HepG2 (cell line): ENCODE results near the gene PPFIA4. TPM values are rescaled to one million over a fixed set of nuclear protein-coding genes. Genes with fewer than 3 reads are reported as not detected.

ENCODE experiments used
- ATAC-seq: fragments of 200-7000 bp; cut with Tn5 transposase; 3 replicates; pipeline ENCODE4 v1.9.1; 2020; ENCODE audit warnings: mild to moderate bottlenecking, moderate library complexity
- BruUV-seq: library from RNA; stranded (reverse); fragments of 400-500 nt; replicated peaks from 2 replicates; lab custom pipeline; 2021; lab: Mats Ljungman, UMichigan
- CTCF ChIA-PET: fragments of 300-600 bp; formaldehyde crosslinking; extraction: SDS; loops from one replicate; lab custom pipeline; 2021; ENCODE audit warnings: low total read pairs, inconsistent platforms, low intra/inter-chr PET ratio; lab: Yijun Ruan, JAX
- POLR2A ChIA-PET: fragments of 350-600 bp; sonication (Branson Sonifier 250); formaldehyde crosslinking; loops from one replicate; lab custom pipeline; 2020; ENCODE audit warnings: antibody characterized with exemption, inconsistent platforms; lab: Yijun Ruan, JAX
- DNase-seq: peaks from one replicate; pipeline ENCODE4 v3.0.0-alpha.2; 2015; ENCODE audit warnings: low spot score
- FAIRE-seq: peaks from 3 replicates; lab custom pipeline; 2011; peaks lifted over from hg19 to GRCh38; lab: Jason Lieb, UNC
- H2AFZ ChIP-seq: one replicate; pipeline ENCODE4 v1.6.1; 2011; ENCODE audit warnings: low read length, inconsistent platforms
- H3K27ac ChIP-seq: fragments of 300-600 bp; 3 replicates; pipeline ENCODE4 v1.8.0; 2011; ENCODE audit warnings: mixed run types, mild to moderate bottlenecking, mixed read lengths, low read length, inconsistent platforms; ENCODE audit not compliant: insufficient read depth; ENCODE audit errors: extremely low read length
- H3K27me3 ChIP-seq, 2 experiments: fragments of 200-600 bp in 1 of 2; 2 replicates in 1 of 2; 3 replicates in 1 of 2; pipeline versions ENCODE4 v1.6.0 to v1.8.0; 2011; ENCODE audit warnings: low read length in 2 of 2, mild to moderate bottlenecking in 2 of 2, moderate library complexity in 2 of 2, inconsistent platforms in 1 of 2; ENCODE audit not compliant: insufficient read depth in 2 of 2, control insufficient read depth in 1 of 2
- H3K36me3 ChIP-seq, 2 experiments: fragments of 200-600 bp in 1 of 2; replicated peaks in 1 of 2; 2 replicates in 1 of 2; 3 replicates in 1 of 2; pipeline versions ENCODE4 v1.5.1 to v1.8.0; 2011; ENCODE audit warnings: low read length in 2 of 2, inconsistent platforms in 1 of 2; ENCODE audit not compliant: insufficient read depth in 2 of 2, control insufficient read depth in 1 of 2
- H3K4me1 ChIP-seq: 2 replicates; pipeline ENCODE4 v1.5.1; 2012; ENCODE audit warnings: low read length, inconsistent platforms; ENCODE audit not compliant: insufficient read depth
- H3K4me2 ChIP-seq: 2 replicates; pipeline ENCODE4 v1.6.0; 2011; ENCODE audit warnings: low read depth, low read length, inconsistent platforms
- H3K4me3 ChIP-seq, 3 experiments: fragments of 200-600 bp in 1 of 3; sonication (generic), shearing (Covaris generic) in 1 of 3; replicated peaks in 1 of 3; 2 replicates each; pipeline ENCODE4 v1.5.1; 2011 to 2016; ENCODE audit warnings: low read length in 3 of 3, inconsistent platforms in 2 of 3, low read depth in 2 of 3, mild to moderate bottlenecking in 2 of 3, control low read depth in 1 of 3, mixed read lengths in 1 of 3; ENCODE audit not compliant: insufficient read depth in 1 of 3
- H3K79me2 ChIP-seq: one replicate; pipeline ENCODE4 v1.6.1; 2011; ENCODE audit warnings: low read length, inconsistent platforms; ENCODE audit not compliant: insufficient read depth
- H3K9ac ChIP-seq: 2 replicates; pipeline ENCODE4 v1.6.0; 2011; ENCODE audit warnings: mild to moderate bottlenecking, low read depth, low read length, inconsistent platforms; ENCODE audit not compliant: insufficient read depth
- H3K9me3 ChIP-seq: 2 replicates; pipeline ENCODE4 v1.5.1; 2012; ENCODE audit warnings: mild to moderate bottlenecking, low read length
- H4K20me1 ChIP-seq: 2 replicates; pipeline ENCODE4 v1.6.0; 2011; ENCODE audit warnings: inconsistent platforms, mild to moderate bottlenecking, low read length, moderate library complexity; ENCODE audit not compliant: insufficient read depth
- ASH2L ChIP-seq: fragments of 300-600, 200-600 bp; sonication (generic); IDR thresholded peaks from 2 replicates; pipeline ENCODE4 v1.7.0; 2017; ENCODE audit warnings: low read depth, mild to moderate bottlenecking, moderate library complexity, mixed read lengths, low read length; ENCODE audit not compliant: insufficient read length
- CENPX ChIP-seq: sonication (generic); formaldehyde crosslinking; IDR thresholded peaks from 2 replicates; pipeline ENCODE4 v1.9.0; 2021; ENCODE audit warnings: mild to moderate bottlenecking, missing genetic modification reagents, moderate library complexity
- FOXM1 ChIP-seq: sonication (generic); formaldehyde crosslinking; IDR thresholded peaks from 2 replicates; pipeline ENCODE4 v1.5.0; 2020; ENCODE audit warnings: missing genetic modification reagents
- HIVEP1 ChIP-seq: sonication (generic); formaldehyde crosslinking; IDR thresholded peaks from 2 replicates; pipeline ENCODE4 v1.4.0; 2020; ENCODE audit warnings: mild to moderate bottlenecking, missing genetic modification reagents
- NCOA1 ChIP-seq: sonication (generic); formaldehyde crosslinking; IDR thresholded peaks from 2 replicates; pipeline ENCODE4 v1.9.0; 2021; ENCODE audit warnings: missing genetic modification reagents
- TOPORS ChIP-seq: sonication (generic); formaldehyde crosslinking; IDR thresholded peaks from 2 replicates; pipeline ENCODE4 v1.8.0; 2023; ENCODE audit warnings: mild to moderate bottlenecking, missing genetic modification reagents
- WGBS: methylation state at CpG from one replicate; pipeline ENCODE4 v1.1.6; 2017; ENCODE audit warnings: low lambda C conversion rate; 5-methylcytosine and 5-hydroxymethylcytosine counted together
- in situ Hi-C: cut with HindIII; loops from 2 replicates; pipeline ENCODE4 v1.10.0; 2017; ENCODE audit warnings: low pct_unique_long_range_greater_than_20kb; ENCODE audit not compliant: extremely low pct_ligation_motif_present
- intact Hi-C: fragments of 100-400 bp; cut with micrococcal nuclease; formaldehyde crosslinking; loops from one replicate; pipeline ENCODE4 v1.10.0; 2022; ENCODE audit not compliant: unreplicated experiment
- polyA plus RNA-seq, 8 experiments: library from polyadenylated mRNA; depleted of rRNA in 3 of 8; stranded (reverse) in 7 of 8; unstranded in 1 of 8; fragments of >200 nt; fragmentation: Illumina TruSeq in 4 of 8; extraction: Trizol in 4 of 8; gene quantifications; 2 replicates each; pipeline versions ENCODE4 v1.2.1 to v1.2.3, GENCODE V29; 2011 to 2016; ENCODE audit warnings: low read depth in 4 of 8, missing spikeins in 1 of 8, mixed read lengths in 1 of 8; ENCODE audit not compliant: insufficient read depth in 1 of 8
- total RNA-seq, 5 experiments: library from RNA; depleted of rRNA; stranded (reverse); fragments of >200 nt; fragmentation: Illumina TruSeq; extraction: Trizol; gene quantifications; 2 replicates each; pipeline ENCODE4 v1.2.3, GENCODE V29; 2016; ENCODE audit warnings: low read depth in 1 of 5
- TF ChIP-seq, protein P1 (sequence below): sonication (generic); formaldehyde crosslinking; conservative IDR thresholded peaks from 2 replicates; pipeline ENCODE4 v1.4.0; 2020; ENCODE audit warnings: missing genetic modification reagents
- TF ChIP-seq, protein P2 (sequence below): sonication (generic); formaldehyde crosslinking; IDR thresholded peaks from 2 replicates; pipeline ENCODE4 v1.5.1; 2020; ENCODE audit warnings: missing genetic modification reagents, mild to moderate bottlenecking, borderline replicate concordance

Gene PPFIA4
- total and polyA plus RNA-seq, 2 of the 13 experiments (the other 11 are each of a cell fraction or from before 2014, with no cell fraction given) = 6.4 TPM; not detected in 1

DNA sequence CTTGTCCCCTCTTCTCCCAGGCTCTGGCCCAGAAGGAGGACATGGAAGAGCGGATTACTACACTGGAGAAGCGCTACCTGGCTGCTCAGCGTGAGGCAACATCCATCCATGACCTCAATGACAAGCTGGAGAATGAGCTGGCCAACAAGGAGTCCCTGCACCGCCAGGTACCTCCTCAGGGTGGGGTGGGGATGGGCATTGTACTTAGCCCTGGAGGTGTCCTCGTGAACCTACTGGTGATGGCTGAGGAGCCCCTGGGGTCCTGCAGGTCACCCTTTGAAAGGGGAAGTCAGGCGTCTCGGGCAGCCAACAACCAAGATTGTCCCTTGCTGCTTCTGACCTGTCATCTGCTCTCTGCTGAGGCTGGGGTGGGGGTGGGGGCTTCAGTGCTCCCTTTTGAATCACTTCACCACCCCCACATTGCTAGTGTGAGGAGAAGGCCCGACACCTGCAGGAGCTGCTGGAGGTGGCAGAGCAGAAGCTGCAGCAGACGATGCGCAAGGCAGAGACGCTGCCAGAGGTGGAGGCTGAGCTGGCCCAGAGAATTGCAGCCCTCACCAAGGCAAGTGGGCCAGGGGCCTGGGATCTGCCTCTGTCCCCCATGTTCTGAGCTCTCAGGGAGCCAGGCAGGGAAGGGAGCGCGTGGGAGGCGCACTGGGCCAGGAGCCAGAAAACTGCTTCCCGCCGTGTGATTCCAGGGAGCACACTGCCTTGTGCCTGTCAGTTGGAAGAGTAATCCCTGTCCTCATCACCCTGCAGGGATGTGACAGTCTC lies 19.7 kb downstream of the PPFIA4 start:
- Histone ChIP-seq H3K4me2 (no peak overlapping the region), H3K79me2 (no peaks in the 10 kb centered on the region), H4K20me1 (no peaks in the 10 kb centered on the region), H3K27me3 (peaks cover 4 to 28% of the 10 kb centered on the region in 2 experiments), H2AFZ (no peak overlapping the region), H3K27ac (no peak overlapping the region), H3K9me3 (no peaks in the 10 kb centered on the region), H3K9ac (no peak overlapping the region), H3K36me3 (no peaks in the 10 kb centered on the region), H3K4me1 (no peaks in the 10 kb centered on the region), H3K4me3 (no peak overlapping the region)
- ATAC-seq (no peak), DNase-seq (no peak), FAIRE-seq (no peak)
- 75% methylated on average over 10 of the region's 16 CpGs for WGBS
- in situ Hi-C loops (no loop called here), intact Hi-C loops (no loop called here)
- BruUV-seq = no TSS peak
- ChIA-PET CTCF (no interaction called here), POLR2A (no interaction called here)
- TF ChIP-seq FOXM1 = no peak
- TF ChIP-seq, protein P1, sequence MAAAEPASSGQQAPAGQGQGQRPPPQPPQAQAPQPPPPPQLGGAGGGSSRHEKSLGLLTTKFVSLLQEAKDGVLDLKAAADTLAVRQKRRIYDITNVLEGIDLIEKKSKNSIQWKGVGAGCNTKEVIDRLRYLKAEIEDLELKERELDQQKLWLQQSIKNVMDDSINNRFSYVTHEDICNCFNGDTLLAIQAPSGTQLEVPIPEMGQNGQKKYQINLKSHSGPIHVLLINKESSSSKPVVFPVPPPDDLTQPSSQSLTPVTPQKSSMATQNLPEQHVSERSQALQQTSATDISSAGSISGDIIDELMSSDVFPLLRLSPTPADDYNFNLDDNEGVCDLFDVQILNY (CRISPR knock-in tag) = no peak
- TF ChIP-seq, protein P2, sequence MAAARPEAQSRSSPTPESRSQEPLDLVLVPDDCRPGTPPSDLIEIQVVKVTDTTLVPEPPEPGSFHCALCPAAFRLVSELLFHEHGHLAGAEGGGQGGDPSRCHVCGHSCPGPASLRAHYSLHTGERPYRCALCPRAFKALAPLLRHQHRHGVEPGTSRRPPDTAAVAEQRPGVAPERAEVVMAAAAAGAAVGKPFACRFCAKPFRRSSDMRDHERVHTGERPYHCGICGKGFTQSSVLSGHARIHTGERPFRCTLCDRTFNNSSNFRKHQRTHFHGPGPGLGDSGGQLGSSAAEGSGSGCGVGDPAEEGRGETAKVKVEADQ (CRISPR knock-in tag) = no peak
- no peak for TF ChIP-seq HIVEP1 (CRISPR knock-in tag)
- no peak for TF ChIP-seq CENPX (CRISPR knock-in tag)
- TF ChIP-seq ASH2L = no peak
- no peak for TF ChIP-seq NCOA1 (CRISPR knock-in tag)
- no peak for TF ChIP-seq TOPORS (CRISPR knock-in tag)
